GM19438 (cell line): Measurements from ENCODE around the gene PDHX.
"Not testable (repeated sequence)": the region's sequence is repeated elsewhere in the genome, so short reads cannot be mapped to it uniquely, and the experiment has no call there.

ENCODE experiments used
- ATAC-seq: cut with Tn5 transposase; IDR thresholded peaks from one replicate; pipeline ENCODE4 v1.9.1; 2021; ENCODE audit warnings: low read depth; ENCODE audit not compliant: unreplicated experiment

Gene PDHX

GRCh38 chr11:34916015-34916842 lies at the start of gene PDHX, which contains the start of gene APIP:
TSS of gene PDHX (plus strand) at chr11:34916618. CDS start at chr11:34916656, 38 bp downstream.
TSS of gene APIP (minus strand) at chr11:34916379. CDS start at chr11:34916284, 95 bp downstream.
- peak; percentile 86 for ATAC-seq

GRCh38 chr11:34869425-34869824 lies 47.0 kb upstream of the PDHX start:
- no peak for ATAC-seq

- no peak for ATAC-seq
Measured at GRCh38 chr11:34870548-34871196, 45.7 kb upstream of the PDHX start.

- ATAC-seq, result no peak
Measured at GRCh38 chr11:34874202-34874601, 42.2 kb upstream of the PDHX start.

GRCh38 chr11:34877375-34877975 lies 38.9 kb upstream of the PDHX start:
- no peak for ATAC-seq

- no peak for ATAC-seq
Measured at GRCh38 chr11:34881900-34882299, 34.5 kb upstream of the PDHX start.

GRCh38 chr11:34886609-34887008 lies 29.8 kb upstream of the PDHX start:
- ATAC-seq, result no peak

GRCh38 chr11:34887260-34887659 lies 29.2 kb upstream of the PDHX start:
- no peak for ATAC-seq

GRCh38 chr11:34890089-34890488 lies 26.3 kb upstream of the PDHX start:
- ATAC-seq, result no peak

- no peak for ATAC-seq
Measured at GRCh38 chr11:34890812-34891211, 25.6 kb upstream of the PDHX start.

- ATAC-seq, result no peak
Measured at GRCh38 chr11:34891611-34892010, 24.8 kb upstream of the PDHX start.

GRCh38 chr11:34893416-34893815 lies 23.0 kb upstream of the PDHX start:
- no peak for ATAC-seq

- ATAC-seq, result not testable (repeated sequence)
Measured at GRCh38 chr11:34896191-34896590, 20.2 kb upstream of the PDHX start.

GRCh38 chr11:34897171-34897870 lies 19.1 kb upstream of the PDHX start:
- ATAC-seq, result no peak

- no peak for ATAC-seq
Measured at GRCh38 chr11:34898474-34898873, 17.9 kb upstream of the PDHX start.

GRCh38 chr11:34899633-34900016 lies 16.8 kb upstream of the PDHX start:
- no peak for ATAC-seq

GRCh38 chr11:34904421-34904955 lies 11.9 kb upstream of the PDHX start:
- no peak for ATAC-seq

- no peak for ATAC-seq
Measured at GRCh38 chr11:34905666-34906065, 10.8 kb upstream of the PDHX start.

GRCh38 chr11:34907934-34908593 lies 8.4 kb upstream of the PDHX start:
- no peak for ATAC-seq

GRCh38 chr11:34909415-34909814 lies 7.0 kb upstream of the PDHX start:
- ATAC-seq, result no peak
